HL-60 (cell line): ENCODE measurements around the gene UBR4.

Experiments
- GABPA ChIP-seq: IDR thresholded peaks from 2 replicates; pipeline ENCODE4 v1.6.1; 2012; ENCODE audit warnings: low read depth
- POLR2AphosphoS5 ChIP-seq: IDR thresholded peaks from 2 replicates; pipeline ENCODE4 v1.6.1; 2012; ENCODE audit warnings: low read depth
- REST ChIP-seq: IDR thresholded peaks from 2 replicates; pipeline ENCODE4 v1.6.1; 2012; ENCODE audit warnings: low read depth; ENCODE audit not compliant: insufficient replicate concordance
- SPI1 ChIP-seq: IDR thresholded peaks from 2 replicates; pipeline ENCODE4 v1.6.1; 2012; ENCODE audit warnings: low read depth, mild to moderate bottlenecking, borderline replicate concordance
- TF ChIP-seq, protein P1 (sequence below): IDR thresholded peaks from one replicate; pipeline ENCODE4 v1.5.1; 2011; ENCODE audit warnings: low read length, control low read depth, inconsistent platforms; ENCODE audit not compliant: insufficient read depth

- TF ChIP-seq REST (no peak), POLR2AphosphoS5 (no peak; the same call in 1 of the 2 replicates), GABPA (no peak), SPI1 (no peak)
- TF ChIP-seq, protein P1, sequence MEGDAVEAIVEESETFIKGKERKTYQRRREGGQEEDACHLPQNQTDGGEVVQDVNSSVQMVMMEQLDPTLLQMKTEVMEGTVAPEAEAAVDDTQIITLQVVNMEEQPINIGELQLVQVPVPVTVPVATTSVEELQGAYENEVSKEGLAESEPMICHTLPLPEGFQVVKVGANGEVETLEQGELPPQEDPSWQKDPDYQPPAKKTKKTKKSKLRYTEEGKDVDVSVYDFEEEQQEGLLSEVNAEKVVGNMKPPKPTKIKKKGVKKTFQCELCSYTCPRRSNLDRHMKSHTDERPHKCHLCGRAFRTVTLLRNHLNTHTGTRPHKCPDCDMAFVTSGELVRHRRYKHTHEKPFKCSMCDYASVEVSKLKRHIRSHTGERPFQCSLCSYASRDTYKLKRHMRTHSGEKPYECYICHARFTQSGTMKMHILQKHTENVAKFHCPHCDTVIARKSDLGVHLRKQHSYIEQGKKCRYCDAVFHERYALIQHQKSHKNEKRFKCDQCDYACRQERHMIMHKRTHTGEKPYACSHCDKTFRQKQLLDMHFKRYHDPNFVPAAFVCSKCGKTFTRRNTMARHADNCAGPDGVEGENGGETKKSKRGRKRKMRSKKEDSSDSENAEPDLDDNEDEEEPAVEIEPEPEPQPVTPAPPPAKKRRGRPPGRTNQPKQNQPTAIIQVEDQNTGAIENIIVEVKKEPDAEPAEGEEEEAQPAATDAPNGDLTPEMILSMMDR, result no peak
Observed at GRCh38 chr1:19124273-19124672, 85.8 kb downstream of the UBR4 start.
